ENCODE results near the gene DPP10.

Gene DPP10

GRCh38 chr2:115678129-115678528, 1235.7 kb downstream of the DPP10 start:
- TF ChIP-seq TRIM28 (IDR thresholded peaks at IDR 0.05; ENCODE audit: borderline replicate concordance, low read length) = peak; percentile 25; the same call in 1 of the 2 replicates
- TF ChIP-seq ZNF521 (tag by site-specific recombination; IDR thresholded peaks at IDR 0.05) = no peak
- TF ChIP-seq ZNF585B (tag by site-specific recombination; IDR thresholded peaks at IDR 0.05) = peak; percentile 80
- Histone ChIP-seq H3K4me3 (ENCODE audit: low read depth, low read length) (no peak overlapping the region), H3K36me3 (ENCODE audit: control insufficient read depth in 2 of 2, insufficient read depth in 1 of 2, low read length in 2 of 2) (no peaks in the 10 kb centered on the region), H3K27ac (ENCODE audit: extremely low read depth, low read depth, low read length) (no peak overlapping the region), H3K4me1 (ENCODE audit: control insufficient read depth, insufficient read depth, low read length) (no peaks in the 10 kb centered on the region), H3K9me3 (ENCODE audit: control insufficient read depth, insufficient read depth, low read depth, low read length) (no peaks in the 10 kb centered on the region)
- ChIA-PET CTCF (no interaction called here), POLR2A (no interaction called here)

GRCh38 chr2:115684345-115684744, 1241.9 kb downstream of the DPP10 start:
- Histone ChIP-seq H3K9me3 (ENCODE audit: control insufficient read depth, insufficient read depth, low read depth, low read length) (no peaks in the 10 kb centered on the region), H3K27ac (ENCODE audit: extremely low read depth, low read depth, low read length) (no peak overlapping the region), H3K4me3 (ENCODE audit: low read depth, low read length) (no peak overlapping the region), H3K4me1 (ENCODE audit: control insufficient read depth, insufficient read depth, low read length) (no peaks in the 10 kb centered on the region), H3K36me3 (ENCODE audit: control insufficient read depth in 2 of 2, insufficient read depth in 1 of 2, low read length in 2 of 2) (no peaks in the 10 kb centered on the region)
- ChIA-PET POLR2A (no interaction called here), CTCF (no interaction called here)
- TF ChIP-seq BCL11A (tag by site-specific recombination; IDR thresholded peaks at IDR 0.05; ENCODE audit: low read depth) (no peak), PBX3 (CRISPR knock-in tag; IDR thresholded peaks at IDR 0.05) (no peak), ZNF48 (tag by site-specific recombination; IDR thresholded peaks at IDR 0.05) (no peak), ZBTB17 (tag by site-specific recombination; IDR thresholded peaks at IDR 0.05) (no peak), ZNF561 (tag by site-specific recombination; IDR thresholded peaks at IDR 0.05; ENCODE audit: borderline replicate concordance) (no peak), ZBTB48 (tag by site-specific recombination; IDR thresholded peaks at IDR 0.05) (no peak), IKZF3 (tag by site-specific recombination; IDR thresholded peaks at IDR 0.05) (no peak), ZNF211 (tag by site-specific recombination; IDR thresholded peaks at IDR 0.05; ENCODE audit: low read depth) (no peak), ZNF423 (tag by site-specific recombination; IDR thresholded peaks at IDR 0.05) (no peak)

GRCh38 chr2:115691409-115691808, 1249.0 kb downstream of the DPP10 start:
- ChIA-PET POLR2A (no interaction called here), CTCF (no interaction called here)
- Histone ChIP-seq H3K36me3 (ENCODE audit: control insufficient read depth in 2 of 2, insufficient read depth in 1 of 2, low read length in 2 of 2) (no peaks in the 10 kb centered on the region), H3K9me3 (ENCODE audit: control insufficient read depth, insufficient read depth, low read depth, low read length) (no peaks in the 10 kb centered on the region), H3K27ac (ENCODE audit: extremely low read depth, low read depth, low read length) (no peak overlapping the region), H3K4me3 (ENCODE audit: low read depth, low read length) (no peak overlapping the region), H3K4me1 (ENCODE audit: control insufficient read depth, insufficient read depth, low read length) (no peaks in the 10 kb centered on the region)
- TF ChIP-seq ZNF140 (tag by site-specific recombination; IDR thresholded peaks at IDR 0.05) (no peak), PRDM4 (tag by site-specific recombination; IDR thresholded peaks at IDR 0.05) (no peak)

- H3K9me3 ChIP-seq (ENCODE audit: control insufficient read depth, insufficient read depth, low read depth, low read length) = no peaks in the 10 kb centered on the region
- no peak overlapping the region for H3K4me3 ChIP-seq (ENCODE audit: low read depth, low read length)
- H3K27ac ChIP-seq (ENCODE audit: extremely low read depth, low read depth, low read length) = no peak overlapping the region
- ChIA-PET CTCF (no interaction called here), POLR2A (no interaction called here)
- H3K36me3 ChIP-seq (ENCODE audit: control insufficient read depth in 2 of 2, insufficient read depth in 1 of 2, low read length in 2 of 2) = no peaks in the 10 kb centered on the region
- H3K4me1 ChIP-seq (ENCODE audit: control insufficient read depth, insufficient read depth, low read length) = no peaks in the 10 kb centered on the region
- TF ChIP-seq ZNF132 (tag by site-specific recombination; IDR thresholded peaks at IDR 0.05; ENCODE audit: borderline replicate concordance) (no peak), ZNF791 (tag by site-specific recombination; IDR thresholded peaks at IDR 0.05) (no peak), ZNF391 (tag by site-specific recombination; IDR thresholded peaks at IDR 0.05; ENCODE audit: borderline replicate concordance, low read depth) (no peak), PRDM10 (tag by site-specific recombination; IDR thresholded peaks at IDR 0.05) (no peak), ZNF10 (tag by site-specific recombination; IDR thresholded peaks at IDR 0.05) (no peak), ZNF664 (tag by site-specific recombination; IDR thresholded peaks at IDR 0.05) (no peak), TCF7L2 (IDR thresholded peaks at IDR 0.05; ENCODE audit: borderline replicate concordance, low read depth, low read length) (no peak), ZNF416 (tag by site-specific recombination; IDR thresholded peaks at IDR 0.05) (no peak), ZSCAN23 (tag by site-specific recombination; IDR thresholded peaks at IDR 0.05) (no peak), ZNF560 (tag by site-specific recombination; IDR thresholded peaks at IDR 0.05; ENCODE audit: borderline replicate concordance) (no peak)
Observed at GRCh38 chr2:115694651-115695050, 1252.2 kb downstream of the DPP10 start.
